ENCODE data around the gene UGT2B7. TPM values are rescaled to one million over a fixed set of nuclear protein-coding genes. Genes with fewer than 3 reads are reported as not detected.

UGT2B7 gene
- total RNA-seq, 1 experiment from 2014 or later, result not detected

GRCh38 chr4:69116645-69117321 lies 20.5 kb downstream of the UGT2B7 start:
- no peaks in the 10 kb centered on the region for H3K79me2 ChIP-seq (ENCODE audit: insufficient read depth, low read length)
- H2BK12ac ChIP-seq (ENCODE audit: insufficient read length, low read depth, low read length), result no peak overlapping the region
- no CpG with 5 or more reads among the region's 10 CpGs for WGBS (ENCODE audit: extremely low coverage, insufficient read length, low lambda C conversion rate)
- H4K8ac ChIP-seq (replicated peaks; ENCODE audit: insufficient read length, low read depth, low read length), result no peak overlapping the region
- H3T11ph ChIP-seq (ENCODE audit: low read length), result no peak overlapping the region
- no peak overlapping the region for H2BK15ac ChIP-seq (ENCODE audit: low read depth, low read length)
- H4K20me1 ChIP-seq (ENCODE audit: control insufficient read depth, insufficient read depth, insufficient read length), result no peaks in the 10 kb centered on the region
- H3K4me3 Mint-ChIP-seq, result no peak overlapping the region
- H3K18ac ChIP-seq (ENCODE audit: insufficient read length, low read depth, low read length), result no peak overlapping the region
- H3K14ac ChIP-seq (ENCODE audit: insufficient read depth, low read length), result no peak overlapping the region
- peaks cover 0 to 2% of the 10 kb centered on the region in 2 experiments; a peak in 1 of 5 replicates for H3K9me3 Mint-ChIP-seq
- H3K27me3 ChIP-seq (ENCODE audit: insufficient read depth, low read length), result no peaks in the 10 kb centered on the region
- no peaks in the 10 kb centered on the region for H3K4me1 Mint-ChIP-seq
- H3K27me3 Mint-ChIP-seq (ENCODE audit: low read depth), result no peaks in the 10 kb centered on the region
- no peak overlapping the region for H2AFZ ChIP-seq (ENCODE audit: low read length)
- no peaks in the 10 kb centered on the region for H3K9me3 ChIP-seq (ENCODE audit: control insufficient read depth, low read depth, low read length)
- H3K23me2 ChIP-seq (ENCODE audit: insufficient read length, low read depth, low read length, poor library complexity, severe bottlenecking), result no peaks in the 10 kb centered on the region
- no peak overlapping the region for H2BK120ac ChIP-seq (ENCODE audit: low read depth, low read length, poor library complexity, severe bottlenecking)
- H3K9ac ChIP-seq (ENCODE audit: extremely low read depth, insufficient read length, low read length), result no peak overlapping the region
- H3K27ac Mint-ChIP-seq, result no peak overlapping the region; a peak in 1 of 7 replicates
- no peak overlapping the region for H4K5ac ChIP-seq (ENCODE audit: insufficient read length, low read depth, low read length)
- no peak overlapping the region for H2BK20ac ChIP-seq (ENCODE audit: low read depth, low read length, poor library complexity, severe bottlenecking)
- H4K91ac ChIP-seq (ENCODE audit: insufficient read length, low read depth, low read length), result no peak overlapping the region
- no peak overlapping the region for H3K56ac ChIP-seq (ENCODE audit: insufficient read length, low read depth, low read length)
- H2AK5ac ChIP-seq (ENCODE audit: insufficient read length, low read length), result no peak overlapping the region
- no peak overlapping the region for H3K27ac ChIP-seq (ENCODE audit: insufficient read length, low read depth, low read length)
- DNase-seq, result no peak
- no peak overlapping the region for H3K4ac ChIP-seq (ENCODE audit: low read depth, low read length)
- no peak for TF ChIP-seq CTCF (conservative IDR thresholded peaks at IDR 0.05)
- H3K4me1 ChIP-seq (ENCODE audit: insufficient read depth, low read length), result no peaks in the 10 kb centered on the region
- no peak overlapping the region for H2BK5ac ChIP-seq (ENCODE audit: insufficient read length, low read length)
- no peak overlapping the region for H3K23ac ChIP-seq (ENCODE audit: insufficient read length, low read depth, low read length)
- H3K4me2 ChIP-seq (ENCODE audit: insufficient read depth, insufficient read length, low read length), result no peak overlapping the region
- no peaks in the 10 kb centered on the region for H3K79me1 ChIP-seq (ENCODE audit: insufficient read depth, low read depth, low read length, poor library complexity, severe bottlenecking)
- peaks cover 0 to 6% (median 2%) of the 10 kb centered on the region in 3 experiments; a peak in 2 of 7 replicates for H3K36me3 Mint-ChIP-seq (ENCODE audit: insufficient read depth in 1 of 3, low read depth in 3 of 3)

All from H9 (cell line).